GM21717 (cell line): ENCODE results near the gene VPREB1.
"Not testable (repeated sequence)": the region's sequence is repeated elsewhere in the genome, so short reads cannot be mapped to it uniquely, and the experiment has no call there.

Experiments
- ATAC-seq: cut with Tn5 transposase; IDR thresholded peaks from one replicate; pipeline ENCODE4 v1.9.1; 2021; ENCODE audit warnings: mild to moderate bottlenecking, moderate library complexity; ENCODE audit not compliant: unreplicated experiment

Gene VPREB1, protein sequence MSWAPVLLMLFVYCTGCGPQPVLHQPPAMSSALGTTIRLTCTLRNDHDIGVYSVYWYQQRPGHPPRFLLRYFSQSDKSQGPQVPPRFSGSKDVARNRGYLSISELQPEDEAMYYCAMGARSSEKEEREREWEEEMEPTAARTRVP

GRCh38 chr22:22244316-22245250 lies at the start of gene VPREB1:
Gene VPREB1, plus strand, starts transcription at chr22:22244786. Its CDS starts 28 bp downstream, at chr22:22244814.
- ATAC-seq: no peak

DNA sequence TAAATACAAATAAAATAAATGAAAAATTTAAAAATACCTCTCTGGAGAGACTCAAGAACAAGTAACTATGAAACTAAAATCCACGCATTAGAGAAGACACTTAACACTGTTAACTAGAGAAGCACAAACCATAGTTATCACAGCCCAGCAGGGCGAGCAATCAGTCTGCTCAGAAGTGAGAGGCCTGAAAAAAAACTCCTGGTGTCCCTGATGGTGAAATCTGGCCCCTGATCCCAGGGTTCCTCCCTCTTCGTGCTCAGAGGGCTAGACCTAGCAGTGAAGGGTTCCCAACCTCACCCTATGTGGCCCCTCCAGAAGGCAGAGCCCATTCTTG lies 49.7 kb upstream of the VPREB1 start:
- ATAC-seq: no peak

DNA sequence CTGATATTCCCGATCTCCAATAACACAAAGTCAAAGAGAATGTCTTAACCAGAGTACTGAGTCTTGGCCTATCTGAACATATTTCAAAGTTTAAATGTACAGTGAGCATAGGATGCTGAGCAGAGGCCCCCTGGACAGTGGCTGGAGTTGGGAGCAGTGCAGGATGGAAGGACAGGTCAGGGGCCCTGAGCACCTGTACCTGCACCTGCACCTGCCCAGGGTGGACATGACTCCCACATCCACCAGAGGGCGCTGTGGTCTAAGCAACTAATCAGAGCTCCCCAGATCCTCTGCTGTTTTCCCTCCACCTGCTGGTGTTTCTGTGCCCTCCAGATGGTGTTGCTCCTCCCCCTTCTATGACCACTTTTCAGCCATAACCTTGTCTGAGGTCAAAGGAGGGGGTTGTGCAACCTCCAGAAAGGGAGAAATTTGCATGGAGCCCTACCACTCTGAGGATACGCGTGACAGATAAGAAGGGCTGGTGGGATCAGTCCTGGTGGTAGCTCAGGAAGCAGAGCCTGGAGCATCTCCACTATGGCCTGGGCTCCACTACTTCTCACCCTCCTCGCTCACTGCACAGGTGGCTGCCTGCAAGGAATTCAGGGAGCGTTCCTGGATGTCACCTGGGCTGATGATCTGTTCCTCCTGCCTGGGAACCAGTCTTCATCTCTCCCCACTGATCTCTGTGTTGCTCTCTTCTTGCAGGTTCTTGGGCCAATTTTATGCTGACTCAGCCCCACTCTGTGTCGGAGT lies 49.1 kb upstream of the VPREB1 start:
- peak; percentile 55 for ATAC-seq

DNA sequence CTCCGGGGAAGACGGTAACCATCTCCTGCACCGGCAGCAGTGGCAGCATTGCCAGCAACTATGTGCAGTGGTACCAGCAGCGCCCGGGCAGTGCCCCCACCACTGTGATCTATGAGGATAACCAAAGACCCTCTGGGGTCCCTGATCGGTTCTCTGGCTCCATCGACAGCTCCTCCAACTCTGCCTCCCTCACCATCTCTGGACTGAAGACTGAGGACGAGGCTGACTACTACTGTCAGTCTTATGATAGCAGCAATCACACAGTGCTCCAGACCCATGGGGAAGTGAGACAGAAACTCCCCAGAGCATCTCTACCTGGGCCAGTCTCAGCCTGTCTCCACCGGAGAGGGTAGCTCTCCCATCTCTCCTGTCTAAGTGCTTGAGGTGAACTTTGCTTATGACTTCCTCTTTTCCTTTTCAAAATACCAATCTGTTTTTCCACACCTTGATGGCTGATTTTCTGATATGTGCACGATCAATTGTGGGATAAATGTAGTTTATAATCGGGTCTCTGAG lies 48.5 kb upstream of the VPREB1 start:
- peak; percentile 81 for ATAC-seq

DNA sequence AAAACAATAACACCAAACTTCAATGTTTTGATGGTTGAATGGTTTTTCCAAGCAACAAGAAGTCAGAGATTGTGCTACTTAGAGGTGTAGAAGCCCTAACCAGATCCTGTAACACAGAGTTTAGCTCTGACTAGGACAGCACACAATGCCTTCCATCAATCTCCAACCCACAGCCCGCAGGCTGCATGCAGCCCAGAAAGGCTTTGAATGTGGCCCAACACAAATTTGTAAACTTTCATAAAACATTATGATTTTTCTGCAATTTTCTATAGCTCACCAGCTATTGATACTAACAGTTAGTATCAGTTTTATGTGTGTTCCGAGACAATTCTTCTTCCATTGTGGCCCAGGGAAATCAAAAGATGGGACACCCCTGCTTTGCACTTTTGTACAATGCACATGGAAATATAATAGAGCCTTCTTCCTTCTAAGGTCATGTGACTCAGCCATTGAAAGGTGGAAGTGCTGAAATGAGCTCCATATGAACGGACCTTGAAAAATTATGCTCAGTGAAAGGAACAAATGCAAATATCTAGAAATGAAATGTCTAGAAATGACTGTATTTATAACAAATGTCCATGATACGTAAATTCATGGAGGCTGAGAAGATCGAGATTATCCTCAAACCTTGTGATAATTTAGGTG lies 47.6 kb upstream of the VPREB1 start:
- no peak for ATAC-seq

- no peak for ATAC-seq
Measured at GRCh38 chr22:22197993-22198402, 46.6 kb upstream of the VPREB1 start.

DNA sequence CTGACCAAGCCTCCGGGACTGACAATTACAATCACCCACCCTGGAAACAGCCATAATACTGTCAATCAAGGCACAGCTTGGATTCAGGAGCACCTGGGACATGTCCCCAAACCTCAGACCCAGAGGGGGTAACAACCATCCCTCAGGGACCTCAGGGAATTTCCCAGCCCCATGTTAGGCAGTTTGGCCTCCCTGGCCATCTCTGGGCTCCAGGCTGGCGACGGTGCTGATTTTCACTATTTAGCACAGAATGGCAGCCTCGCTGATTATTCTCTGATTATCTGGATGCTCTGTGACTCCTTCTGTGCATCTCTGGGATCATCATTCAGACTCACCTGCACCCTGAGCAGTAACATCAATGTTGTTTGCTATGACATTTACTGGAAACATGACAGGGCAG lies 45.8 kb upstream of the VPREB1 start:
- no peak for ATAC-seq

DNA sequence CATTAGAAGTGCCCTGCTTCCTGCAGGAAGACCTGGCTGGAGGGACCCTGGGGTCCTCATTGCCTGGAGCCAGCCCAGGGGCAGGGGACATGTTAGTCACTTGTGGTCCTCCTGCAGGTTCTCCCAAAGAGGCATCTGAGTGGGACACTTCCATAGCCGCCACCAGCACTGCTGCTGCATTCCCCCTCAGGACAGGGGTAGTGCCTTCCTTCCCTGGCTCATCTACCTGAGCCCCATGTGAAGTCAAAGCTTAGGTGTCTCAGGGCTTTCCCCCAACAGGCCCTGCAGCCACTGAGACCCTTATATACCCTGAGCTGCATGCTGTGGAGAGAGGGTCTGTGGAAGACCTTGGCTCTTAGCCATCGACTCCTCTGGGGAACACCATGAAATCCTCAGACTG lies 45.0 kb upstream of the VPREB1 start:
- no peak for ATAC-seq

DNA sequence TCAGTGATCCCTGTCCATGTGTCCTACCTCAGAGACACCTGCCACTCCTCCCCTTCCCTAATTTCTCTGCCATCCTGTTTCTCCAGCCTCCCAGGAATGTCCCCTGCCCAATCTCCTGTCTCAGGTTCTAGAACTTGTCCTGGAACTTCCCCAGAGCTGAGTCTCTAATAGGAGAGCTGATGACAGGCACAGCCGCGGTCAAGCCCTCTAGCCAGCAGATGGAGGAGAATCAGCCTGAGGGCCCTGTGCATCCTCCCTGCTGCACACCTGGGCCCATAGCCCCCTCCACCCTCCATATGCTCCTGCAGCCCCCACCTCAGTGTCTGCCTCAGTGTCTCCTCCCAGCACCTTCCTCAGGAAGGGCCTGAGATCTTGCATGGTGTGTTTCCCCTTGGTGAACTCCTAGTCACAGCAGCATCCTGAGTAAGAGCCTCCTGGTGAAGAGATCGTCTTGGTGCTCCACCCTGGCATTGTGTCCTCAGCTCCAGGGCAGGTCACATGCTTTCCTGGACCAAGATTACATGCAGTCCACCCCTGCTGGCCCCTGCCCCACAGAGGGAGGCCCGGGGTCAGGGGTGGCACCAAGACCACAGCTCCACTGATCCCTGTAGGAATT lies 43.9 kb upstream of the VPREB1 start:
- no peak for ATAC-seq

DNA sequence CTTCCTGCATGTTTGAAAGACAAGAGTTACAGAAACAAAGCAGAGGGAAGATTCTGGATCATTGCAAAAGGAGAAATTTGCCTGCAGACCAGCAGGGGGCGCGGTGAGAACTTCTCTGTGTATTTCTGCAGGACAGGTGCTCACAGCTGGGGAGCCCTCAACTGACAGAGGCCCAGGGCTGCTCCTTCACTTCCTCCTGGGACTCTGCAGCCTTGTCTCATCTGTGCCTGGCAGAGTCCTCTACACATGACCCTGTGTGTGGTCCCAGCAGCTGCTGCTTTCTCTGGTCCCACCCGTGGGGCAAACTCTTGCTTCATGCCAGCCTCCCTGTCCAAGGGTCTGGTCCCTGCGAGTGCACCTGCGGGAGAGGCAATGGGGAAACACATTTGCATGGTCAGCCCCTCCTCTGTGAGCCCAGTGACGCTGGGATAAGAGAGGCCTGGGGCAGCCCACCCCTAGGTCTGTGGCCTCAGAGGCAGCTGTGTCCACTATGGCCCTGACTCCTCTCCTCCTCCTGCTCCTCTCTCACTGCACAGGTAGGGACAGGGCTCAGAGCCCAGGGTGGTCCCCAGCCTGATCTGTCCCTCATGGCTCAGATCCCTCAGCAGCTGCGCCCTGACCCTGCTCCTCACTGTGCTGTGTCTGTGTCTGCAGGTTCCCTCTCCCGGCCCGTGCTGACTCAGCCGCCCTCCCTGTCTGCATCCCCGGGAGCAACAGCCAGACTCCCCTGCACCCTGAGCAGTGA lies 43.2 kb upstream of the VPREB1 start:
- ATAC-seq: peak; percentile 48

- ATAC-seq: no peak
Measured at GRCh38 chr22:22201930-22202343, 42.6 kb upstream of the VPREB1 start.

GRCh38 chr22:22203048-22203971 lies 41.3 kb upstream of the VPREB1 start:
- ATAC-seq: no peak

- ATAC-seq: peak; percentile 72
Measured at GRCh38 chr22:22207845-22208564, 36.6 kb upstream of the VPREB1 start.

GRCh38 chr22:22208652-22209051 lies 35.9 kb upstream of the VPREB1 start:
- no peak for ATAC-seq

DNA sequence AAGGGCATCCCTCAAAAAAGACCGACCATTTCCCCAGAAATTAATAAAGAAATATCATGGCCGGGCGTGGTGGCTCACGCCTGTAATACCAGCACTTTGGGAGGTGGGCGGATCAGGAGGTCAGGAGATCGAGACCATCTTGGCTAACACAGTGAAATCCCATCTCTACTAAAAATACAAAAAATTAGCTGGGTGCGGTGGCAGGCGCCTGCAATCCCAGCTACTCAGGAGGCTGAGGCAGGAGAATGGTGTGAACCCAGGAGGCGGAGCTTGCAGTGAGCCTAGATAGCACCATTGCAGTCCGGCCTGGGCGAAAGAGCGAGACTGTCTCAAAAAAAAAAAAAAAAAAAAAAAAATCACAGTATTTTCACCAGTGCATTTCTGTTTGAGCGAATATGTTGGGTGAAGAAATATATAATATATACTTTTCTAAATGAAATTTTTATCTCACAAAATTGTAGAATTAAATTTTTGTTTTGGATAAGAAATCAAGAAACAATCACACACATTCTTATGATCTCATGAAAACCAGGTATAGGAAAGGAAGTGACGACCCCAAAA lies 35.4 kb upstream of the VPREB1 start:
- not testable (repeated sequence) for ATAC-seq

DNA sequence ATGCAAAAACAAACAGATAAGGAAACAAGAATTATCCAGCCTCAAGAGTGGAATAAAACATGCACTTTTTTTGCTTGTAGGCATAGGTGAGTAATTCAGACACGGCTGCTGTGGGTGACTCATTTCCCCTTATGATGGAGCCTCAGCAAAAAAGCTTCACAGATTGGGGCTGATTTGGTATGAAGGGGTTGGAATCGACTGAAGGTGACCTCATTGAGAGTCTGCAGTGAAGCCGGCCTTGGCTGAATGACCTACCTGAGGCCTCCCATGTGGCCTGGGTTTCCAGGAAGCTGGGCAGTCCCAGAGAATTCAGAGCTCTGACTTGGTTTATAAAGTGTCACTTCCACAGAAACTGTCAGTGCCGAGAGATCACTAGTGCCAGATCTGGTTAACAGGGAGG lies 34.2 kb upstream of the VPREB1 start:
- ATAC-seq: no peak

- no peak for ATAC-seq
Measured at GRCh38 chr22:22210889-22211833, 33.4 kb upstream of the VPREB1 start.
